Measurements from ENCODE around the gene LRRC4C. TPM values are rescaled to one million over a fixed set of nuclear protein-coding genes. Genes with fewer than 3 reads are reported as not detected.

The LRRC4C gene
- total and polyA plus RNA-seq, 2 experiments from 2014 or later, result 0.35 to 1.1 TPM

- TF ChIP-seq EZH2 (IDR thresholded peaks at IDR 0.05; ENCODE audit: low read depth, unreplicated experiment) (no peak), POLR2AphosphoS5 (IDR thresholded peaks at IDR 0.05; ENCODE audit: low read depth) (no peak), NANOG (IDR thresholded peaks at IDR 0.05; ENCODE audit: borderline replicate concordance) (no peak)
These were observed 419.0 kb downstream of the LRRC4C start (continued) for GRCh38 chr11:41040474-41040873.

GRCh38 chr11:41039592-41039991, 419.9 kb downstream of the LRRC4C start:
- TF ChIP-seq CREB1 (CRISPR knock-in tag; IDR thresholded peaks at IDR 0.05; ENCODE audit: low read depth) (no peak), JUNB (IDR thresholded peaks at IDR 0.05; ENCODE audit: unreplicated experiment) (no peak), NANOG (IDR thresholded peaks at IDR 0.05; ENCODE audit: borderline replicate concordance) (no peak), CTCF (conservative IDR thresholded peaks at IDR 0.05; ENCODE audit: low read depth in 2 of 2) (no peak), POLR2AphosphoS5 (IDR thresholded peaks at IDR 0.05; ENCODE audit: low read depth) (no peak), ZNF331 (CRISPR knock-in tag; IDR thresholded peaks at IDR 0.05; ENCODE audit: low read depth) (no peak)
- Histone ChIP-seq H3K9me2 (ENCODE audit: insufficient read depth) (no peaks in the 10 kb centered on the region), H3K4me3 (no peak overlapping the region), H4K20me1 (replicated peaks; ENCODE audit: insufficient read depth) (no peaks in the 10 kb centered on the region), H3F3A (replicated peaks; ENCODE audit: low read depth) (no peaks in the 10 kb centered on the region), H3K79me2 (replicated peaks; ENCODE audit: insufficient read depth) (no peaks in the 10 kb centered on the region), H3K4me2 (no peak overlapping the region), H2AFZ (no peak overlapping the region), H3K27me3 (ENCODE audit: insufficient read depth) (no peaks in the 10 kb centered on the region), H3K27ac (ENCODE audit: low read depth) (no peak overlapping the region), H3K36me3 (ENCODE audit: insufficient read depth) (no peaks in the 10 kb centered on the region), H3K4me1 (ENCODE audit: insufficient read depth) (peaks cover 30% of the 10 kb centered on the region; the same call in 1 of the 2 replicates)
- H3K9me3 Mint-ChIP-seq, result 0 out of 3 replicates have a peak, but pooled peaks cover 2% of the 10 kb centered on the region
- H3K27me3 Mint-ChIP-seq (ENCODE audit: insufficient read depth, low read depth, poor library complexity), result no peaks in the 10 kb centered on the region
- peaks cover 27% of the 10 kb centered on the region for H3K4me1 Mint-ChIP-seq
- DNase-seq (ENCODE audit: low spot score) (no peak), ATAC-seq (no peak)
- no peak overlapping the region for H3K27ac Mint-ChIP-seq
- H3K4me3 Mint-ChIP-seq, result no peak overlapping the region
- no peaks in the 10 kb centered on the region for H3K36me3 Mint-ChIP-seq (ENCODE audit: low read depth)

GRCh38 chr11:41031551-41032060, 427.8 kb downstream of the LRRC4C start:
- H3K4me2 ChIP-seq, result peak overlapping the region; percentile 65
- H3K9me2 ChIP-seq (ENCODE audit: insufficient read depth), result no peaks in the 10 kb centered on the region
- no peak overlapping the region for H3K27ac ChIP-seq (ENCODE audit: low read depth)
- no peaks in the 10 kb centered on the region for H3K27me3 ChIP-seq (ENCODE audit: insufficient read depth)
- DNase-seq (ENCODE audit: low spot score) (no peak), ATAC-seq (no peak)
- no peak overlapping the region for H3K4me3 Mint-ChIP-seq
- no peaks in the 10 kb centered on the region for H3F3A ChIP-seq (replicated peaks; ENCODE audit: low read depth)
- H3K4me3 ChIP-seq, result no peak overlapping the region
- peaks cover 21% of the 10 kb centered on the region for H3K4me1 Mint-ChIP-seq
- TF ChIP-seq JUNB (IDR thresholded peaks at IDR 0.05; ENCODE audit: unreplicated experiment) (no peak), POLR2AphosphoS5 (IDR thresholded peaks at IDR 0.05; ENCODE audit: low read depth) (no peak)
- no peaks in the 10 kb centered on the region for H3K79me2 ChIP-seq (replicated peaks; ENCODE audit: insufficient read depth)
- H3K4me1 ChIP-seq (ENCODE audit: insufficient read depth), result peaks cover 16% of the 10 kb centered on the region; the same call in 1 of the 2 replicates
- no peaks in the 10 kb centered on the region for H3K27me3 Mint-ChIP-seq (ENCODE audit: insufficient read depth, low read depth, poor library complexity)
- no peaks in the 10 kb centered on the region for H4K20me1 ChIP-seq (replicated peaks; ENCODE audit: insufficient read depth)
- H3K36me3 ChIP-seq (ENCODE audit: insufficient read depth), result no peaks in the 10 kb centered on the region
- no peaks in the 10 kb centered on the region for H3K36me3 Mint-ChIP-seq (ENCODE audit: low read depth)
- H3K9me3 Mint-ChIP-seq, result no peaks in the 10 kb centered on the region
- peak overlapping the region; percentile 84 for H3K27ac Mint-ChIP-seq
- peak overlapping the region; percentile 21; the same call in 1 of the 2 replicates for H2AFZ ChIP-seq

All from GM23338 (cell line).